Activated CD4-positive, alpha-beta T cell treated with anti-CD3 and anti-CD28 coated beads, Interleukin-2, amount 50 U/mL, for 4 hours (primary cell): Measurements from ENCODE around the gene HMX1.

Experiments
- DNase-seq, 2 experiments: peaks; one replicate each; pipeline ENCODE4 v3.0.0-alpha.2; 2020

The HMX1 gene

DNA sequence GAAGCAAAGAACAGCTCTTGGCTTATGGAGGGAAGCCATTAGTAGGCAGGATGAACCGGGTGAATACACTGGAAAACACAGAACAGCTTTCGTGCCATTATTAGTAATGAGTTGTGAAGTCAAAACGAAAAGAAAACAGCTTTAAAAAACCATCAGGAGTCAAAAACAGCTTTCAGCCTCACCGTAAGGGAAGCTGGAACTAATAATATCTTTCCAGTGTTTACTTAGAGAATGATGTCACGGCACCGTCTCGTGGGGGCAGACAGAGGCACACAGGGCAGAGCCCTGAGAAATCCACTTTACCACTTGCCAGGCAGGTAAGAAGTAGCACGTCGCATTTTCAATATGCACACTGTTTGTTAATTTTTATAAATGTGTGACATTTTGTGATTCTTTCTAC, 37.9 kb upstream of the HMX1 start:
- DNase-seq: no peak

DNA sequence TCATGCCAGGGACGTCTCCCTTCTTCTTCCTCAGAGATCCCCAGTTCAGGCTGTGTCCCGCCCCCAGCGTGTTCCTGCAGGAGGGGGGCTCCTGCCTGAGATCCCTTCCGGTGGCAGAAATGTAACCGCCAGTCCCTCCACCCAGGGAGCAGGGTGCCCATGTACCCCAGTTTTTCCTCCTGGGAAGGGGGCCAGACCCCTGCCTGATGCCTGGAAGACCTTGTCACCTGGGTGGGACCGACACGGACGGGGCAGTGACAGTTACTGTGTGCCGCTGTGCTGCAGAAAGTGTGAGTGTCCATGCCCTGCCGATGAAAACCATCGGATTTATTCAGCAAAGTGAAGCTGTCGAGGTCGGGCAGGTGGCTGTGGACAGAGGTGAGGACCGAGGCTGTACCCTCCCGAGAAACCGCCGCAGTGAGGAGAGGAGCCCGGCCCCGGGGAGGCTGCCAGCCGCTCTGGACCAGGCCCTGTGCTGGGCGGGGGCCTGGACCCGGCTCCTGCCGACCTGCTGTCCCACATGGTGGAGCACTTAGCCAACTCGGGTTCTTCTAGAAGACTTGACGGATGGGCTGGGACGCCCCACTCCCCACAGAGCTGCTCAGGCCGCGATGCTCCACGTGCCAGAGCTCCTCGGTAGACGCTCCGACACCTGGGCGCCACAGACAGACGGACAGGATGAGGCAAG, 36.7 kb upstream of the HMX1 start:
- DNase-seq: no peak

DNA sequence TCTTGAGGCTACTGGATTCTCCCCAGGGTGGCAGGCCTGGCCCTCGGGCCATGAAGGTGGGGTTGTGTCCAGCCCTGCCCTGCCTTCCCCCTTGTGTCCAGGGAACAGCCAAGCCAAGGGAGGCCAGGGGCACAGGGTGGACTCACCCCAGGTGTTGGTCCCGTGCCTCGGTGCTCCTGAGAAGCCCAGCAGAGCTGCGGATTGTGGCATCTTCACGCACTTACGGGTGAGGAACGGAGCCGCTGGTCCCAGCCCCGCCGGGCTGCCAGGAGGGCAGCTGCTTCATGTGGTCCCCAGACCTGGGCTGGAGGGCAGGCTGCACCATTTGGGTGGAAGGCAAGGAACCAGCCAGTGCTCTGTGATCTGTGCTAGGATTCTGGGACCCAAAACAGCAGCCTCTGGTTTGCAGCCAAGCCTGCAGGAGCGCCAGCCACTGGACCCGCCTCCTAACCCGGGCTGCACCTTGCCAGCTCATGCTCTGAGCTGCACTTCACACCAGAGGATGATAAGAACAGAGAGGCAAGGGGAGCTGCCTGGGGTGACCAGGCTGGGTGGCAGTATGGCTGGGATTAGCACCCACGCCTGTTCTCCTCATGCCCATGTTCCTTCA, 36.1 kb upstream of the HMX1 start:
- no peak for DNase-seq

DNA sequence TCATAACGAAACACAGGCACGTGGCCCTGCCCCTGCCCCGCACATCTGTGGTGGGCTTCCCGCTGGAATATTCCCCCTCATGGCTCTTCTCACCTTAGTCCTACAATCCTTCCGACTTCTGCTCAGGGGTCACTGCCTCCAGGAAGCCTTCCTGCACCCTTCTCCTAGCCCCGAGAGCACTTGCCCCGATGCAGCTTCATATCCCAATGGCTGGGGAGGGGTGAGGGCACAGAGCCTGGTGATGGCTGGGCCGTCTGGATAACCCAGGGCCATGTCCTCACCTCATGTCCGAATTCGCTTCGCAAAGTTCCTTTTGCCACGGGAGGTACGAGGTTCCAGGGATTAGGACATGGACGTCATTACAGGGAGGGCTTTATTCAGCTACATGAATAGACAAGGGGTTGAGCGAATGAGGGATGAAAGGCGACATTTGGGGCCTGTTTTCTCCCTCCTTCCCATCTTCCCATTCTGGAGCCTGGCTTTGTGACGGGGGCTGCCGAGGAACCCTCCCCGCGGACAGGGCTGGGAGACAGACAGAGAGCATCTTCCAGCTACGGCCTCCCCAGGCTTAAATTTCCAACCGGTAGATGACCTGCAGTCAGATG, 35.5 kb upstream of the HMX1 start:
- DNase-seq: no peak

DNA sequence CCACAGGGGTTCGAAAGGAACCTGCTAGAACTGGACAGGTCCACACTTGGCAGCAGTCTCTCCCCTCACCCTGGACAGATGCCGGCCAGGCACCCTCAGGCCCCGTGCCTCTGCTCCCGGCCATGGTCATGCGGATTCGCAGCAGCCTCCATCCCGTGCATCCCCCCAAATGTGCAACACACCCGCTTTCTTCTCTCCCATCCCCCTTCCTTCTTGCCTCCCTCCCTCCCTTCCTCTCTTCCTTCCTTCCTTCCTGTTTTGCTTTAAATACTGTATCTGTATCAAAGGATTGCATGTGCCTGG, 35.0 kb upstream of the HMX1 start:
- DNase-seq: no peak

DNA sequence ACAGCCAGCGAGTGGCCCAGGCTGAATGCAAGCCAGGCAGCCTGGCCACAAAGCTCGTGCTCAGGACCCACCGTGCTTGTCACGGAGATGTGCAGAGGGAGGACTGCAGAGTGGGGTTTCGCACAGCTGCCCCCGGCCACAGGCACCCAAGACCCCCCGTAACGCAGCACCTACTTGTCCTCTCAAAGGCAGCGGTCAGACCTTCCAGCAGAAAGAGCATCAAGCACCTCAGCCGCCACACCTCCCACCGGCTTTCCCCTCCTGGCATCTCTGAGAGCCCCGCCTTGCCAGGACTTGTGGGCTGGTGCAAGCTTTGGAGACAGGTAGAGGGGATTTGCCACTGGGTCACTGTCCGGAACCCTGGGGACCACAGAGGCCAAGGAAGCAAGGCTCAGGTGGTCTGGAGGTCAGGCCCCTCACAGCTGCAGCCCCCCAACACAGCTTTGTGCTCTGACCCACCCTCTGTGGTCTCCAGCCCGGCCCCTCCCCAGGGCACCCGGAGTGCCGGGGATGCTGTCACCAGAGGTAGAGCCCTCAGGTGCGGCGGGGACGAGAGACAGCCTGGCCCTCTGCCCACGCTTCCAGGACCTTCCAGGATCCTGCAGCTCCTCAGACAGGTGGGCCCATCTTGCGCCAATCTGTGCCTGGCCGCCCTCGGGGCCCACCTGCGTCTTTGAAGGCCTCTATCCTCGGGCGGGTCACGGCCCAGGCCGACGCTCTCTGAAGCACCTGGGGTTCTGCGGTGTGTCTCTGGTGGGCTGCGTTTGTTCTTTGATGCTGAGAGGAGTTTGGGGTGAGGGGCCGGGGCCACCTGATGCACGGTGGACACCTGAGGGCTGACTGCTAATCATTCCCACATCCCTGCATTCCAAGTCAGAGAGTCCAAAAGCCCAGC, 34.4 kb upstream of the HMX1 start:
- no peak for DNase-seq

DNA sequence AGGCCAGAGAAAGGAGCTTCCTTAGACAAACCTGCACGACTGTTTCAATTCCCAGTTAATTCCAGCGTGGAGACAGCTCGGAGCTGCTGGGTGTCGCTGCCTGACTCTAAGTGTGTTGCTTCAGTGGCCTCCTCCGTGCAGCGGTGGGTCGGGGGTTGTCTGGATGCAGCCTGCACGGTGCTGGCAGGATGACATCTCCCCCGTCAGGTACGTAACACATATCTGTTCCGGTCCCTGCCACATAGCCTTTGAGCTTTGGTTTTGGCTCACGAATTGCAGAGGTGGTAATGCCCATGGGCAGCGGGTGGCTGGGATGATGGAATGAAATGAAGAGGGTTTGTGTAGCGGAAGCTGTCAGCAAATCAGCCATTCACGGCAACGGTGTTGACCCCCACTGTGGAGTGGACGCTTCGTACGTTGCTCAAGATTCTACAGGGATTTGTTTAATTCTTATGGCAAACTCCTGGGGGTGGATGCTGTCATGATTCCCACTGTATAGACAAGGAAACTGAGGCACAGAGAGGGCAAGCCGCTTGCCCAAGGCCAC, 33.7 kb upstream of the HMX1 start:
- DNase-seq: no peak

DNA sequence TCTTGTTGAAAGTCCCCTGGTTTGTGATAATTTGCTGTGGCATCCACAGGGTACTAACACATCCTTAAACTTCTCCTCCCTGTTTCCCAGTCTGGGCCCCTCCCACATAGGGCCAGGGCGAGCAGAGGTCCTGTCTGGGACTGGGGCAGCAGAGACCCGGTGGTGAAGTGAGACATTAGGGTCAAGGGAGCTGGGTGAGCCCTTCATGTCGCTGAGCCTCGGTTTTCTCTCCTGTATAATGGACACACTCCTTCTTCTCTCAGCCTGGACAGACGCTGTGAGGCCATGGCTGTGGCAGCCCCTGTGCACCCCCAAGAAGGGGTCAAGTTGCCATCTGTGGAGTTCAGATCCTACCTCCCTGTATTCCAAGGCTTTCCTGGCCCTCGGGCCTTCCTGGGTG, 33.0 kb upstream of the HMX1 start:
- DNase-seq: no peak

DNA sequence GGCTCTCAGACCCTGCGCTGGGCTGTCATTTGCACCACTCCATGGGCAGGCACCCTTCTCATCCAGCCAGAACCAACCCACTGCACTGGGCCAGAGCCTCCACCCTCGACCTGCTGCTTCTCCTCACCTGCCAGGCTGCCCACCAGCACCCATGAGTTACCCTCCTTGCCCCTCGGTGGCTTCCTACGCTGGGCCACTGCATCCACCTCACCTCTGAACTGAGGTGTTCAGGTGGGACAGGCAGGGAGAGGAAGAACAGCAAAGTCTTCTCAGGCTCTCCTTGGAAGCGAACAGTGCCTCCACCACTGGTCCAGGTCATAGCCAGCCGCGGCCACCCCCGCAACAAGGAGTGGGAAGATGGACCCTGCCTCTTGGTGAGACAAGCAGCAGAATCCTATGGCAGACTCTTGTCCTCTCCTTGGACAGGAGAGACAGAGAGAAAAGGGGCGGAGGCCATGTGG, 32.4 kb upstream of the HMX1 start:
- no peak for DNase-seq

DNA sequence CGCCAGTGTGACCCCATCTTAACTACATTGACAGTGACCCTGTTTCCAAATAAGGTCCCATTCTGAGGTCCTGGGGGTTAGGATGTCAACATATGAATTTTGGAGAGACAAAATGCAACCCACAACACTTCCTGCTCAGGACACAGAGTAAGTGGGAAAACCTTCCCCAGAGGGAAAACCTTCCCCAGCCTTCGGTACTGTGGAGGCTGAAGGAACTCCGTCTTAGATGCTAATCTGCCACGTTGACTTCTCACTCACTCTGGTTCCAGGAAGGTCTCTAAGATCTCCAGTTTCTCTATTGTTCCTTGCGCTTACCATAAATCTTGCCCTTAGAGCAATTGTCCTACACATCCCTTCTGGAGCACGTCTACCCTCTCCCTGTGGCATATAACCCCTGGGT, 29.7 kb upstream of the HMX1 start:
- DNase-seq: no peak

DNA sequence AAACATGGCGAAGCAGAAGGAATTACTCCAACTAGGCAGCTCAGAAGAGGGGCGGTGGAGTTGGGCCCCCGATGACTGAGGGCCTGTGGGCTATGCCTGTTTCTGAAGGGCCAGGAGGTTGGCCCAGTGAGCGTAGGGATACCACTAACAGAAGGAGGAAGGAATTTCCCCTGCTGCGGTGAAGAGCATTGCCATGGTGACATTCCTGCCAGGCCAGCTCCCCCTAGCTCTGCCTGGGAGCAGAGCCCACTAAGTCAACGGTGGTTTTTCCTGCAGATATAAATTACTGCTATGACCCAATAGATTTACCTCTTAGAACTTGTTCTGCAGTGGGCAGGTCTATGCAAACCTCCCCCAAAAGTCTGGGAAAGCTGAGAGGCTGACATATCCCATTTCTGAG, 28.9 kb upstream of the HMX1 start:
- DNase-seq: no peak

DNA sequence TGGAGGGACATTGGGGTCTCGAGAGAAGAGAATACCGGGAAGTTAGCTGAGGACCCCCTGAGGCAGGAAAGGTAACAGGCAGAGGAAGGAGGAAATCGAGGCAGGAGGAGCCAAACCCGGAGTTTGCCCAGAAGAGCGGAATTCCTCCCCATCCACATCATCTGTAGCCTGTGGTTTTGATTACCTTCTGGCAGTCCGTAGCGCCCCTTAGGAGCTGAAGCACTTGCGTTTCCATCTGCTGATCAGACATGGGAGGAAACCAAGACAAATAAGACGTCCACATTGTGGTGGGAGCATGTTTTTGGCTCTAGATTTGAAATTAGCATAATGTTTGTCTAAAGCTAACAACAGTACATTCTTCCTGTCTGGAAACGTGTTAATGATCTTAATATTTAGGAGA, 26.8 kb upstream of the HMX1 start:
- no peak for DNase-seq

DNA sequence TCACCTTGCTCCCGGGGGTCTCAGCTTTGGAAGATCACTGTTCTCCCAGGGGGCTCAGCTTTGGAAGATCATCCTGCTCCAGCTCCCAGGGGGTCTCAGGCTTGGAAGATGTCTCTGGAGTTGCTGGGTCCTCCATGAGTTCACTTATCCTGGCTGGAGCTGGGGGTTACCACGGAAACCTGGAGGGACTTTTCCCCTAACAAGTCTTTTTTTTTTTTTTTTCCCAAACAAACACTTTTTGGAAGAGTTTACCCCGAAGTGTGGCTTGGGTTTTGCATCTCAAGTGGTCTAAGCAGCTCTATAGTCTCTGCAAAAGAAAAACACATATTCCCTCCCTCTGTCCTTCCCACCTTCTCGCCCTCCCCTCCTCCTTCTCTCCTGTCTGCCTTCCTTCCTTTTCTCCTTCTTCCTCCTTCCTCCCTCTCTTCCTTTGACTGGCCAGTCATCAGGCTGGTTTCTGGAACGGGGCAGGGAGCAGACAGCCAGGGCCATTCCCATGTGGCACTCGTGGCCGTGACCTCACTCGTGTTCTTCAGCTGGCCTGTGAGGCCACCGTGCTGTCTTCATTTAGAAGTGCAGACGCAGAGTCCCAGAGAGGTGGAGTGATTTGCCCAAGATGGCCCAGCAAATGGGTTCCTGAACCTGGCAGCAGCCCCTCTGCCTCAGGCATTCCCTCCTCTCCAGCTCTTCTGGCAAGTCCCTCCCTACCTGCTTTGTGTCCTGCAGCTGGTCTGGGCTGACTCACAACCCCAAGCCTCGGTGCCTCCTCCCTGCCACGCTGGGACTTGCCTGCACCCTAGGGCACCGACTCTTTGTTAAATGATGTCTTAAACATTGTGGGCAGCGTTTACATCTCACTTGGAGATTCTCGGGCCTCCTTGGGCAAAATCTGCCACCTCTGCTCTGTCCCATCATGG, 25.9 kb upstream of the HMX1 start:
- no peak for DNase-seq

DNA sequence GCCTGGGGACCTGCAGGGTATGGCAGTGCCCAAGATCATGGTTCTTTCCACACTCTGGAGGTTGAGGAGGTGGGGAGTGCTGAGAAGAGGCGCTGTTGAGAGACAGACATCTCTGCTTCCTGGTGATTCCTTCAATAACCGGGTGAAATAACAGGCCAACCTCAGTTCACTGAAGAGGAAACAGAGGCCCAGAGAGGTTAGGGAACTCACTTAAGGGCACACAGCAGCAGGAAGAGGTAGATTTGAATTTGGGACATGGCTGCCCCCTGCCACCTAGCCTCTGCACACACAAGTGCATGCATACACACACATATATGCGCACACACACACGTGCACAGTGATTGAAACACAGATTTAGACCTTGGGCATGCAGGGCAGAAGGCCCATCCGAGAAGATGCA, 24.9 kb upstream of the HMX1 start:
- no peak for DNase-seq

DNA sequence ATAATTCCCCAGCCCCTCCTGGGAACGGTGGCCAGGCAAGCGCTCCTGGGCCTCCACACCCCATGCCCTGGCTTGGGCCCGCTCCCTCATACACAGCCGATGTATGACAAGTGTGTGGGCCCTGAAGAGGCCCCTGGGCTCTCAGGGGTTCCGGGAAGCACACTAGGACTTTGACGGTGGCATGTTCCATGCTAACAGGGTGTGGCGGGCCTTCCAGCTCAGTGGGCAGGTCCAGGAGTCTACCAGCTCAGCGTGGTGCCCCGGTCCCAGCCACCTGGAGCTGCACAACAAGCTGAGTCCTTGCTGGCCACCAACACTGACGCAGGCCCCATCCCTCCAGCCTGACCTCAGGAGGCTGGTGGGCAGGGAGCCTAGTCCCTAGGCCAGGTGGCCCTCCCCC, 24.4 kb upstream of the HMX1 start:
- no peak for DNase-seq

DNA sequence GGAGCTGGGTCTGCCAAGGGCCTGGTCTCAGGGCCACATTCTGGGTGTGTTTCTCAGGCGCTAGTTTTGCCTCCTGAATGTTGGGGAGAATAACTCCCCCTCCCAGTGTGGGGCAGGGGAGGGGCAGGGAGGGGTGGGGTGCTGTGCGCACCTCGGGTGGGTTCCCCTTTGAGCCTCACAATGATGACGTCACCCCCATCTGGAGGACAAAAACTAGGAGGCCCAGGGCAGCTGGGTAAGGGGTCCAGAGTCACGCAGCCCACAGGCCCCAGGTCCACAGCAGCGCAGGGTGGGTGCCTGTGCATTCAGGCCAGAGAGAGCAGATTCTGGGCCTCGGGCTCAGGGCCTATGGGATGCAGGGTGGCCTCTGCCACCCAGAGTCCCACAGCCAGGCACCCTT, 23.7 kb upstream of the HMX1 start:
- DNase-seq: no peak

DNA sequence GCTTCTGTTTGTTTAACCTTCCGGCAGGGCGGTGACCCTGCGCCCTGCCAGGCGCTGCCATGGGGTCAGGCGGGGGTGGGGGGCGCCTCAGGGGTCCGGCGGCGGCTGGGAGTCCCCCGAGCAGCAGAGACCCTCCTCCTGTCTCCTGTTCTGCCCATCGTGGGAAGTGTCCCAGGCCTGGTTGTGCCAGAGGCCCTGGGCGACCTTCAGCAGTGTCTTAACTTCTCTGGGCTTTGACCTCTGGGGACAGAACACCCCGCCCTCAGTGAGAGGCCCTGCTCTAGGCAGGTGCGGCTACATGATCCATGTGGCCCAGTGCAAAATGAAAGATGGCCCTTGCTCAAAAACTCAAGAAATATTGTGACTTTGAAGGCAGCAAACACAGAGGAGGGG, 22.8 kb upstream of the HMX1 start:
- DNase-seq: no peak

DNA sequence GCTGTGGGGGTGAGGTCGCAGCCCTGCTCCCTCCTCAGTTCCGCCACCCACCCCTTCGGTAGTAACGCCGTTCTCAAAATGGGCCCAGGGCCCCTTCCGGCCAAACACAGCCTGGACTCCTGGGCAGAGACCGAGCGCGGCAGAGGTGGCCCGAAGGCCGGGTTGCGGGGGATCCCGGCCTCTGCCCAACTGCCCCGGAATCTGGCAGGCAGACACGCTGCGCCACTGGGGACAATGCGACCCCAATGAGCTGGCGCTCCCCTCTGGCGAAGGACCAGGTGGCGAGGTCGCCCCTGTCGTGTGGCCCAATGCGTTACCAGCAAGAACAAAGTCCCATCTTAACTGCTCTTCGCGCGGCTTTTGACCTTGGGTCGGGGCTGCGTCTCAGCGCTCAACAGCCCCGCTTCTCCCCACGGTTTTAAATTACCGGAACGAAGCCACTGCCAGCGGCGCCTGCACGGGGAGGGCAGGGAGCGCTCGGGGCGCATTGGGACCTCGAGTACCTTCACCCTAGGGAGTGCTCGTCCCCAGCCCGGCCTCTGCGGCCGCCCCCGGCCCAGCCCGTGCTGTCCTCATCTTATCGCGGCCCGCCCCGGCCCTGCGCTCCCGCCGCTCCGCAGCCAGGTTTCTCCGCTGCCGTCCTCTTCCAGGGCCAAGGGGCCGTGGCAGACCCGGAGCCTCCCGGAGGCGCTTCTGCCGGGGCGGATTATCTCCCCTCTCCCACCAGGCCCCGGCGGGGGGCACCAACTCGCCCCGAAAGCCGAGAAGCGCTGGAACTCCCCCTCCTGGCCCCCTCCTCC, 22.2 kb upstream of the HMX1 start:
- no peak for DNase-seq

DNA sequence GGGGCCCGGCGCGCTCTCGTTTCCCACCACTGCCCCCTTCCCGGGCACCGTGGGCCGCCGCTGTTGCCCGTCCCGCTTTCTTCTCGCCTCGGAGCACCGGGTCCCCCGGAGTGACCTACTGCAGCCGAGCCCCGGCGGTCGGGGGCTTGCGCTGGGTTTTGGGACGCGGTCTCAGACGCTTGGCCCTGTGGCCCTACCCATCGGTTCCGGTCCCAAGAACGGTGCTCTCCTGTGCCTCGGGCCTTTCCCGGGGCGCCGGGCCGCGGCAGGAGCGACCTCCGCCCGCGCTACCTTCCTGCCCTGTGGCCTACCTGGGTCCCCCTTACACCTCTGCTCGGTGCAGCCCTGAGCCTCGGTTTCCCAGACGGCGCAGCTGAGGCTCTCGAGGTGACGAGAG, 21.6 kb upstream of the HMX1 start:
- DNase-seq: no peak

DNA sequence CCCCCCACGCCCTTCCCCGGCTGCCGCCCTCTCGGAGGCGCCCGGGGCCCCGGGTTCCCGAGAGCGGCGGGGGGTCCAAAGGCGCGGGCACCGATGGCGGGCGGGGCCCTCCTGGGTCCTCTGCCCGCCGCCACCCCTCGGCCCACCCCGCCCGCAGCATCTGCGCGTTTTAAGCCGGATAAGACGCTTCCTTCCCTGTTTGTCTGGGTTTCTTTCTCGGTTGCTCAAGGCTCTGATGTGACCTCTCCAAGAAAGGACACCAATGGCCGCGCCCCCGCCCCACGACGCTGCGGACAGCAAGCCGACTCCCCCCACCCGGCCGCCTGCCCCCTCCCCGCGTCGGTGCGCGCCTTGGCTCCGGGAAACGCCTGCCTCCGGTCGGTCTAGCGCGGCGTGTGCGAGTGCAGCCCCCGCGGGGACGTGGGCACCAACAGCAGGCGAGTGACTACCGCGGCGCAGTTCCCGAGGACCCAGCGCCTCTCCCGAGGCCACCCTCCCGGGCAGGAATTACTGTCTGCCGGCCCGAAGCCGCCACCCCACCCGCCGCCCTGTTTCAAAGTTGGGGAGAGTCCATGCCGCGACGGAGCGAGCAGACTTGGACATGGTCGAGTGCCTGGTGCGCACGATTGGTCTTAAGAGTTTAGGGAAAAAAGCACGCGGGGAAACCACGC, 21.1 kb upstream of the HMX1 start:
- no peak for DNase-seq
